Stimulated activated CD8-positive, alpha-beta memory T cell treated with anti-CD3 and anti-CD28 coated beads, Interleukin-15, amount 100 ng/mL, for 4 hours (primary cell): ENCODE results near the gene OTOP1.
"Not testable (repeated sequence)": the region's sequence is repeated elsewhere in the genome, so short reads cannot be mapped to it uniquely, and the experiment has no call there.

ENCODE experiments used
- DNase-seq, 2 donors: peaks; one replicate each; pipeline ENCODE4 v3.0.0-alpha.2; 2020; ENCODE audit warnings: low read depth in 2 of 2

Gene OTOP1

GRCh38 chr4:4226606-4227438, at the start of gene OTOP1:
OTOP1 (minus strand) TSS chr4:4226929; CDS start chr4:4226864, 65 bp downstream.
- DNase-seq, result no peak

- DNase-seq, result no peak
These were observed 47.5 kb upstream of the OTOP1 start for GRCh38 chr4:4274226-4274625.

GRCh38 chr4:4271912-4272311, 45.2 kb upstream of the OTOP1 start:
- no peak for DNase-seq

GRCh38 chr4:4270529-4270928, 43.8 kb upstream of the OTOP1 start:
- no peak for DNase-seq

- DNase-seq, result no peak
These were observed 43.1 kb upstream of the OTOP1 start for GRCh38 chr4:4269856-4270255.

- DNase-seq, result no peak
These were observed 42.6 kb upstream of the OTOP1 start for GRCh38 chr4:4269331-4269731.

GRCh38 chr4:4268776-4269175, 42.0 kb upstream of the OTOP1 start:
- no peak for DNase-seq

GRCh38 chr4:4267981-4268380, 41.3 kb upstream of the OTOP1 start:
- no peak for DNase-seq

- DNase-seq, result no peak
These were observed 33.5 kb upstream of the OTOP1 start for GRCh38 chr4:4260185-4260751.

GRCh38 chr4:4259484-4260100, 32.9 kb upstream of the OTOP1 start:
- no peak for DNase-seq

GRCh38 chr4:4257705-4258104, 31.0 kb upstream of the OTOP1 start:
- not testable (repeated sequence) for DNase-seq

GRCh38 chr4:4256799-4257198, 30.1 kb upstream of the OTOP1 start:
- no peak for DNase-seq

- no peak for DNase-seq
These were observed 27.9 kb upstream of the OTOP1 start for GRCh38 chr4:4254666-4255065.

GRCh38 chr4:4254199-4254598, 27.5 kb upstream of the OTOP1 start:
- no peak for DNase-seq

GRCh38 chr4:4249866-4250265, 23.1 kb upstream of the OTOP1 start:
- DNase-seq, result no peak

- not testable (repeated sequence) for DNase-seq
These were observed 22.6 kb upstream of the OTOP1 start for GRCh38 chr4:4249342-4249741.

GRCh38 chr4:4248885-4249203, 22.1 kb upstream of the OTOP1 start:
- no peak for DNase-seq

- peak; percentile 79 to 82 for DNase-seq
These were observed 21.5 kb upstream of the OTOP1 start, which contains the start of gene TMEM128 for GRCh38 chr4:4248029-4248884. TMEM128 (minus strand) TSS chr4:4248223; CDS start chr4:4248202, 21 bp downstream.

- no peak for DNase-seq
These were observed 20.9 kb upstream of the OTOP1 start for GRCh38 chr4:4247696-4248028.

- DNase-seq, result no peak
These were observed 18.4 kb upstream of the OTOP1 start for GRCh38 chr4:4245172-4245571.

GRCh38 chr4:4239551-4239950, 12.8 kb upstream of the OTOP1 start:
- not testable (repeated sequence) for DNase-seq

- DNase-seq, result no peak
These were observed 6.9 kb upstream of the OTOP1 start for GRCh38 chr4:4233610-4234009.
